B cell (primary cell): ENCODE results near the gene HSD3B1.

Experiments
- EZH2 ChIP-seq: IDR thresholded peaks from 2 replicates; pipeline ENCODE4 v1.6.1; 2012; ENCODE audit warnings: borderline replicate concordance, low read depth, mild to moderate bottlenecking, moderate library complexity, low read length; ENCODE audit not compliant: insufficient read depth, poor library complexity, severe bottlenecking
- TF ChIP-seq, protein P1 (sequence below): fragments of 200-600 bp; IDR thresholded peaks from one replicate; pipeline ENCODE4 v1.8.0; 2022; ENCODE audit warnings: antibody characterized with exemption, mild to moderate bottlenecking

DNA sequence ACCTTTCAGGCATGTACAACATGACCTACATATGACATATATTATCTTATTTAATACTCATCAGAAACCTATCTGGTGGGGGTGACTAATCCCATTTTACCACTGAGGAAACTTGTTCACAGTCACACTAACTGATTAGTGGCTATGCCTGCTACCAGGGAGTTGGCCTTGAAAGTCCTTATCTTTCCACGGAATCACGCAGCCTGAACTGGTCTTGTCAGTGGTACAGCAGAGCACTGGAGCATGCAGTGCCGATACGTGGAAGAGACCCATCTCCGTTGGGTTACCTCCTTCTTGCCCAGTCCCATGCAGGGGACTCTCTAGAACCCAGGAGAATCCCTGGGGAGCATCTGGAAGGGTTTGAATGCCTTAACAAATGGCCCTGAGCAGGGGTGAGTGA lies 8.2 kb downstream of the HSD3B1 start:
- TF ChIP-seq, protein P1, sequence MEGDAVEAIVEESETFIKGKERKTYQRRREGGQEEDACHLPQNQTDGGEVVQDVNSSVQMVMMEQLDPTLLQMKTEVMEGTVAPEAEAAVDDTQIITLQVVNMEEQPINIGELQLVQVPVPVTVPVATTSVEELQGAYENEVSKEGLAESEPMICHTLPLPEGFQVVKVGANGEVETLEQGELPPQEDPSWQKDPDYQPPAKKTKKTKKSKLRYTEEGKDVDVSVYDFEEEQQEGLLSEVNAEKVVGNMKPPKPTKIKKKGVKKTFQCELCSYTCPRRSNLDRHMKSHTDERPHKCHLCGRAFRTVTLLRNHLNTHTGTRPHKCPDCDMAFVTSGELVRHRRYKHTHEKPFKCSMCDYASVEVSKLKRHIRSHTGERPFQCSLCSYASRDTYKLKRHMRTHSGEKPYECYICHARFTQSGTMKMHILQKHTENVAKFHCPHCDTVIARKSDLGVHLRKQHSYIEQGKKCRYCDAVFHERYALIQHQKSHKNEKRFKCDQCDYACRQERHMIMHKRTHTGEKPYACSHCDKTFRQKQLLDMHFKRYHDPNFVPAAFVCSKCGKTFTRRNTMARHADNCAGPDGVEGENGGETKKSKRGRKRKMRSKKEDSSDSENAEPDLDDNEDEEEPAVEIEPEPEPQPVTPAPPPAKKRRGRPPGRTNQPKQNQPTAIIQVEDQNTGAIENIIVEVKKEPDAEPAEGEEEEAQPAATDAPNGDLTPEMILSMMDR, result no peak
- no peak for TF ChIP-seq EZH2
